HEK293 (cell line): Measurements from ENCODE around the gene DRAP1.
A peak's percentile ranks its signal among the peaks of the same experiment; 100 is the strongest.

Experiments
- BCL11A ChIP-seq: fragments of 450-650 bp; formaldehyde crosslinking; IDR thresholded peaks from 2 replicates; pipeline ENCODE4 v1.5.1; 2016; ENCODE audit warnings: low read depth, missing biosample characterization, missing genetic modification characterization
- FEZF1 ChIP-seq: fragments of 450-650 bp; formaldehyde crosslinking; IDR thresholded peaks from 2 replicates; pipeline ENCODE4 v1.5.1; 2016; ENCODE audit warnings: missing biosample characterization, missing genetic modification characterization
- OSR2 ChIP-seq: fragments of 450-650 bp; formaldehyde crosslinking; IDR thresholded peaks from 2 replicates; pipeline ENCODE4 v1.5.1; 2016; ENCODE audit warnings: missing biosample characterization, missing genetic modification characterization
- OVOL3 ChIP-seq: fragments of 450-650 bp; formaldehyde crosslinking; IDR thresholded peaks from 2 replicates; pipeline ENCODE4 v1.5.1; 2016; ENCODE audit warnings: missing biosample characterization, missing genetic modification characterization
- SETDB1 ChIP-seq: IDR thresholded peaks from one replicate; pipeline ENCODE4 v1.6.1; 2017; ENCODE audit warnings: mild to moderate bottlenecking, low read length, moderate library complexity, mixed read lengths; ENCODE audit not compliant: insufficient read length
- WT1 ChIP-seq: fragments of 450-650 bp; formaldehyde crosslinking; IDR thresholded peaks from 2 replicates; pipeline ENCODE4 v1.5.1; 2016; ENCODE audit warnings: missing biosample characterization, missing genetic modification characterization
- ZNF112 ChIP-seq: fragments of 450-650 bp; formaldehyde crosslinking; IDR thresholded peaks from 2 replicates; pipeline ENCODE4 v1.5.0; 2017; ENCODE audit warnings: missing biosample characterization, missing genetic modification characterization
- ZNF133 ChIP-seq: fragments of 450-650 bp; formaldehyde crosslinking; IDR thresholded peaks from 2 replicates; pipeline ENCODE4 v1.5.1; 2016; ENCODE audit warnings: missing biosample characterization, missing genetic modification characterization
- ZNF146 ChIP-seq: fragments of 450-650 bp; formaldehyde crosslinking; IDR thresholded peaks from 2 replicates; pipeline ENCODE4 v1.5.1; 2016; ENCODE audit warnings: missing biosample characterization, missing genetic modification characterization
- ZNF19 ChIP-seq: fragments of 450-650 bp; formaldehyde crosslinking; IDR thresholded peaks from 2 replicates; pipeline ENCODE4; 2016; ENCODE audit warnings: missing biosample characterization, missing genetic modification characterization, low read depth
- ZNF324 ChIP-seq: fragments of 450-650 bp; formaldehyde crosslinking; IDR thresholded peaks from 2 replicates; pipeline ENCODE4 v1.5.1; 2016; ENCODE audit warnings: missing biosample characterization, missing genetic modification characterization
- ZNF391 ChIP-seq: fragments of 450-650 bp; formaldehyde crosslinking; IDR thresholded peaks from 2 replicates; pipeline ENCODE4 v1.5.1; 2016; ENCODE audit warnings: low read depth, missing biosample characterization, missing genetic modification characterization, borderline replicate concordance
- ZNF404 ChIP-seq: fragments of 450-650 bp; formaldehyde crosslinking; IDR thresholded peaks from 2 replicates; pipeline ENCODE4 v1.5.1; 2017; ENCODE audit warnings: missing biosample characterization, missing genetic modification characterization
- ZNF416 ChIP-seq: fragments of 450-650 bp; formaldehyde crosslinking; IDR thresholded peaks from 2 replicates; pipeline ENCODE4 v1.5.1; 2016; ENCODE audit warnings: missing biosample characterization, missing genetic modification characterization
- ZNF423 ChIP-seq: fragments of 450-650 bp; formaldehyde crosslinking; IDR thresholded peaks from 2 replicates; pipeline ENCODE4 v1.5.1; 2016; ENCODE audit warnings: missing biosample characterization, missing genetic modification characterization
- ZNF670 ChIP-seq: fragments of 450-650 bp; formaldehyde crosslinking; IDR thresholded peaks from 2 replicates; pipeline ENCODE4 v1.5.1; 2016; ENCODE audit warnings: missing biosample characterization, missing genetic modification characterization, low read depth
- ZNF707 ChIP-seq: fragments of 450-650 bp; formaldehyde crosslinking; IDR thresholded peaks from 2 replicates; pipeline ENCODE4 v1.5.1; 2016; ENCODE audit warnings: missing biosample characterization, missing genetic modification characterization
- ZNF776 ChIP-seq: fragments of 450-650 bp; formaldehyde crosslinking; IDR thresholded peaks from 2 replicates; pipeline ENCODE4 v1.5.0; 2017; ENCODE audit warnings: missing biosample characterization, missing genetic modification characterization, borderline replicate concordance
- ZSCAN16 ChIP-seq: fragments of 450-650 bp; formaldehyde crosslinking; IDR thresholded peaks from 2 replicates; pipeline ENCODE4 v1.5.1; 2016; ENCODE audit warnings: missing biosample characterization, missing genetic modification characterization
- ZSCAN30 ChIP-seq: fragments of 450-650 bp; IDR thresholded peaks from 2 replicates; pipeline ENCODE4 v1.5.1; 2018; ENCODE audit warnings: missing biosample characterization, mild to moderate bottlenecking, missing genetic modification characterization, moderate library complexity
- TF ChIP-seq, protein P1 (sequence below): fragments of 450-650 bp; formaldehyde crosslinking; IDR thresholded peaks from 2 replicates; pipeline ENCODE4 v1.5.1; 2017; ENCODE audit warnings: missing biosample characterization, missing genetic modification characterization
- TF ChIP-seq, protein P2 (sequence below): fragments of 450-650 bp; formaldehyde crosslinking; IDR thresholded peaks from 2 replicates; pipeline ENCODE4 v1.5.1; 2017; ENCODE audit warnings: missing biosample characterization, missing genetic modification characterization
- TF ChIP-seq, protein P3 (sequence below): fragments of 450-650 bp; formaldehyde crosslinking; IDR thresholded peaks from 2 replicates; pipeline ENCODE4 v1.5.1; 2016; ENCODE audit warnings: missing biosample characterization, missing genetic modification characterization
- TF ChIP-seq, protein P4 (sequence below): fragments of 450-650 bp; formaldehyde crosslinking; optimal IDR thresholded peaks from 2 replicates; pipeline ENCODE3; 2016; ENCODE audit warnings: missing biosample characterization, mild to moderate bottlenecking, missing genetic modification characterization
- TF ChIP-seq, protein P5 (sequence below): fragments of 450-650 bp; formaldehyde crosslinking; IDR thresholded peaks from 2 replicates; pipeline ENCODE4 v1.5.1; 2017; ENCODE audit warnings: missing biosample characterization, missing genetic modification characterization
- TF ChIP-seq, protein P6 (sequence below): fragments of 450-650 bp; formaldehyde crosslinking; IDR thresholded peaks from 2 replicates; pipeline ENCODE4 v1.5.1; 2016; ENCODE audit warnings: missing biosample characterization, missing genetic modification characterization
- TF ChIP-seq, protein P7 (sequence below): fragments of 450-650 bp; formaldehyde crosslinking; IDR thresholded peaks from 2 replicates; pipeline ENCODE4 v1.5.1; 2016; ENCODE audit warnings: missing biosample characterization, missing genetic modification characterization
- TF ChIP-seq, protein P8 (sequence below): fragments of 450-650 bp; formaldehyde crosslinking; IDR thresholded peaks from 2 replicates; pipeline ENCODE4; 2016; ENCODE audit warnings: missing biosample characterization, missing genetic modification characterization

DRAP1 gene

DNA sequence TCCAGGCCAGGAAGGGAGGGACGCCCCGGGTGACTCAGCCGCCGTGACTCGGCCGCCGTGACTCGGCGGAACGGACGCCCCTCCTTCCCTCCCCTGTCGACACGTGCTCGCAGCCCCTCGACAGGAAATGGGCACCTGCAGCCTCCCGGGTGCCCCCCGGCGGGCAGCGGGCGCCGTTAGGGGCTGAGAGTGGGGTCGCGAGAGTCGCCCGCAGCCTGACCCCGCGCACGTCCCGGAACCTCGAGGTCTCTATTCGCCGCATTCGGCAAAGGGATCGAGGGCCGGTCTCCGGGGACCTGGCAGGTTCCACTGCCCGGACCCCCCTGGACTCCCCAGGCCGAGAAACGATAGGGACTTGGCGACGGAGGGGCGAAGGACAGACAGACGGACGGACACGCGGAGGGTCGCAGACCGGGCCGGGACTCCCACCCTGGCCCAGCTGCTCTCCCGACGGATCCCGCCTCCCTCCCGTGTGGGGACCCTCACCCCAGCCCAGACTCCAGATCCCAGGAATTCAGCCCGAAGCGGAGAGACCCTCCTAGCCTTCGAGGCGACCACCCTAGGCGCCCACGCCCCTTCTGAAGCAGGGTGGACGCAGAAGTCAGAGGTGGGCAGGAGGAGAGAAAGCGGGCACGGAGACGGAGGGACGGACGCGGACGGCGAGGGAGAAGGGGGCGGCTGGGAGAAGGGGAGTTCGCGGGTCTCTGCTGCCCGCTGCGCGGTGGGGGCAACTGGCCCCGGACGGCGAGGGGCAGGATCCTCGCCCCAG lies 19.7 kb upstream of the DRAP1 start (continued):
- TF ChIP-seq ZSCAN30 (tag by site-specific recombination) (no peak), ZNF324 (tag by site-specific recombination) (no peak; the same call in 1 of the 2 replicates), ZNF19 (tag by site-specific recombination) (no peak), ZNF146 (tag by site-specific recombination) (no peak), SETDB1 (no peak), BCL11A (tag by site-specific recombination) (peak; percentile 13; the same call in 1 of the 2 replicates), ZNF416 (tag by site-specific recombination) (no peak), ZNF707 (tag by site-specific recombination) (no peak), WT1 (tag by site-specific recombination) (peak; percentile 62), ZNF670 (tag by site-specific recombination) (no peak), ZNF404 (tag by site-specific recombination) (no peak), ZNF776 (tag by site-specific recombination) (no peak), ZNF391 (tag by site-specific recombination) (no peak), ZNF112 (tag by site-specific recombination) (no peak), OVOL3 (tag by site-specific recombination) (no peak), ZNF423 (tag by site-specific recombination) (no peak), OSR2 (no peak), FEZF1 (tag by site-specific recombination) (no peak), ZSCAN16 (no peak), ZNF133 (tag by site-specific recombination) (no peak)
- TF ChIP-seq, protein P1, sequence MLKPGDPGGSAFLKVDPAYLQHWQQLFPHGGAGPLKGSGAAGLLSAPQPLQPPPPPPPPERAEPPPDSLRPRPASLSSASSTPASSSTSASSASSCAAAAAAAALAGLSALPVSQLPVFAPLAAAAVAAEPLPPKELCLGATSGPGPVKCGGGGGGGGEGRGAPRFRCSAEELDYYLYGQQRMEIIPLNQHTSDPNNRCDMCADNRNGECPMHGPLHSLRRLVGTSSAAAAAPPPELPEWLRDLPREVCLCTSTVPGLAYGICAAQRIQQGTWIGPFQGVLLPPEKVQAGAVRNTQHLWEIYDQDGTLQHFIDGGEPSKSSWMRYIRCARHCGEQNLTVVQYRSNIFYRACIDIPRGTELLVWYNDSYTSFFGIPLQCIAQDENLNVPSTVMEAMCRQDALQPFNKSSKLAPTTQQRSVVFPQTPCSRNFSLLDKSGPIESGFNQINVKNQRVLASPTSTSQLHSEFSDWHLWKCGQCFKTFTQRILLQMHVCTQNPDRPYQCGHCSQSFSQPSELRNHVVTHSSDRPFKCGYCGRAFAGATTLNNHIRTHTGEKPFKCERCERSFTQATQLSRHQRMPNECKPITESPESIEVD, result no peak
- TF ChIP-seq, protein P2, sequence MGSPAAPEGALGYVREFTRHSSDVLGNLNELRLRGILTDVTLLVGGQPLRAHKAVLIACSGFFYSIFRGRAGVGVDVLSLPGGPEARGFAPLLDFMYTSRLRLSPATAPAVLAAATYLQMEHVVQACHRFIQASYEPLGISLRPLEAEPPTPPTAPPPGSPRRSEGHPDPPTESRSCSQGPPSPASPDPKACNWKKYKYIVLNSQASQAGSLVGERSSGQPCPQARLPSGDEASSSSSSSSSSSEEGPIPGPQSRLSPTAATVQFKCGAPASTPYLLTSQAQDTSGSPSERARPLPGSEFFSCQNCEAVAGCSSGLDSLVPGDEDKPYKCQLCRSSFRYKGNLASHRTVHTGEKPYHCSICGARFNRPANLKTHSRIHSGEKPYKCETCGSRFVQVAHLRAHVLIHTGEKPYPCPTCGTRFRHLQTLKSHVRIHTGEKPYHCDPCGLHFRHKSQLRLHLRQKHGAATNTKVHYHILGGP (tag by site-specific recombination), result no peak
- TF ChIP-seq, protein P3, sequence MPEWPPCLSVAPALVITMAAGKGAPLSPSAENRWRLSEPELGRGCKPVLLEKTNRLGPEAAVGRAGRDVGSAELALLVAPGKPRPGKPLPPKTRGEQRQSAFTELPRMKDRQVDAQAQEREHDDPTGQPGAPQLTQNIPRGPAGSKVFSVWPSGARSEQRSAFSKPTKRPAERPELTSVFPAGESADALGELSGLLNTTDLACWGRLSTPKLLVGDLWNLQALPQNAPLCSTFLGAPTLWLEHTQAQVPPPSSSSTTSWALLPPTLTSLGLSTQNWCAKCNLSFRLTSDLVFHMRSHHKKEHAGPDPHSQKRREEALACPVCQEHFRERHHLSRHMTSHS (tag by site-specific recombination), result no peak
- TF ChIP-seq, protein P4, sequence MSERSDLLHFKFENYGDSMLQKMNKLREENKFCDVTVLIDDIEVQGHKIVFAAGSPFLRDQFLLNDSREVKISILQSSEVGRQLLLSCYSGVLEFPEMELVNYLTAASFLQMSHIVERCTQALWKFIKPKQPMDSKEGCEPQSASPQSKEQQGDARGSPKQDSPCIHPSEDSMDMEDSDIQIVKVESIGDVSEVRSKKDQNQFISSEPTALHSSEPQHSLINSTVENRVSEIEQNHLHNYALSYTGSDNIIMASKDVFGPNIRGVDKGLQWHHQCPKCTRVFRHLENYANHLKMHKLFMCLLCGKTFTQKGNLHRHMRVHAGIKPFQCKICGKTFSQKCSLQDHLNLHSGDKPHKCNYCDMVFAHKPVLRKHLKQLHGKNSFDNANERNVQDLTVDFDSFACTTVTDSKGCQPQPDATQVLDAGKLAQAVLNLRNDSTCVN (tag by site-specific recombination), result peak; percentile 65
- TF ChIP-seq, protein P5, sequence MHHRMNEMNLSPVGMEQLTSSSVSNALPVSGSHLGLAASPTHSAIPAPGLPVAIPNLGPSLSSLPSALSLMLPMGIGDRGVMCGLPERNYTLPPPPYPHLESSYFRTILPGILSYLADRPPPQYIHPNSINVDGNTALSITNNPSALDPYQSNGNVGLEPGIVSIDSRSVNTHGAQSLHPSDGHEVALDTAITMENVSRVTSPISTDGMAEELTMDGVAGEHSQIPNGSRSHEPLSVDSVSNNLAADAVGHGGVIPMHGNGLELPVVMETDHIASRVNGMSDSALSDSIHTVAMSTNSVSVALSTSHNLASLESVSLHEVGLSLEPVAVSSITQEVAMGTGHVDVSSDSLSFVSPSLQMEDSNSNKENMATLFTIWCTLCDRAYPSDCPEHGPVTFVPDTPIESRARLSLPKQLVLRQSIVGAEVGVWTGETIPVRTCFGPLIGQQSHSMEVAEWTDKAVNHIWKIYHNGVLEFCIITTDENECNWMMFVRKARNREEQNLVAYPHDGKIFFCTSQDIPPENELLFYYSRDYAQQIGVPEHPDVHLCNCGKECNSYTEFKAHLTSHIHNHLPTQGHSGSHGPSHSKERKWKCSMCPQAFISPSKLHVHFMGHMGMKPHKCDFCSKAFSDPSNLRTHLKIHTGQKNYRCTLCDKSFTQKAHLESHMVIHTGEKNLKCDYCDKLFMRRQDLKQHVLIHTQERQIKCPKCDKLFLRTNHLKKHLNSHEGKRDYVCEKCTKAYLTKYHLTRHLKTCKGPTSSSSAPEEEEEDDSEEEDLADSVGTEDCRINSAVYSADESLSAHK (tag by site-specific recombination), result no peak
- TF ChIP-seq, protein P6, sequence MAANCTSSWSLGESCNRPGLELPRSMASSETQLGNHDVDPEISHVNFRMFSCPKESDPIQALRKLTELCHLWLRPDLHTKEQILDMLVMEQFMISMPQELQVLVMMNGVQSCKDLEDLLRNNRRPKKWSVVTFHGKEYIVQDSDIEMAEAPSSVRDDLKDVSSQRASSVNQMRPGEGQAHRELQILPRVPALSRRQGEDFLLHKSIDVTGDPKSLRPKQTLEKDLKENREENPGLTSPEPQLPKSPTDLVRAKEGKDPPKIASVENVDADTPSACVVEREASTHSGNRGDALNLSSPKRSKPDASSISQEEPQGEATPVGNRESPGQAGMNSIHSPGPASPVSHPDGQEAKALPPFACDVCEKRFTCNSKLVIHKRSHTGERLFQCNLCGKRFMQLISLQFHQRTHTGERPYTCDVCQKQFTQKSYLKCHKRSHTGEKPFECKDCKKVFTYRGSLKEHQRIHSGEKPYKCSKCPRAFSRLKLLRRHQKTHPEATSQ, result no peak
- TF ChIP-seq, protein P7, sequence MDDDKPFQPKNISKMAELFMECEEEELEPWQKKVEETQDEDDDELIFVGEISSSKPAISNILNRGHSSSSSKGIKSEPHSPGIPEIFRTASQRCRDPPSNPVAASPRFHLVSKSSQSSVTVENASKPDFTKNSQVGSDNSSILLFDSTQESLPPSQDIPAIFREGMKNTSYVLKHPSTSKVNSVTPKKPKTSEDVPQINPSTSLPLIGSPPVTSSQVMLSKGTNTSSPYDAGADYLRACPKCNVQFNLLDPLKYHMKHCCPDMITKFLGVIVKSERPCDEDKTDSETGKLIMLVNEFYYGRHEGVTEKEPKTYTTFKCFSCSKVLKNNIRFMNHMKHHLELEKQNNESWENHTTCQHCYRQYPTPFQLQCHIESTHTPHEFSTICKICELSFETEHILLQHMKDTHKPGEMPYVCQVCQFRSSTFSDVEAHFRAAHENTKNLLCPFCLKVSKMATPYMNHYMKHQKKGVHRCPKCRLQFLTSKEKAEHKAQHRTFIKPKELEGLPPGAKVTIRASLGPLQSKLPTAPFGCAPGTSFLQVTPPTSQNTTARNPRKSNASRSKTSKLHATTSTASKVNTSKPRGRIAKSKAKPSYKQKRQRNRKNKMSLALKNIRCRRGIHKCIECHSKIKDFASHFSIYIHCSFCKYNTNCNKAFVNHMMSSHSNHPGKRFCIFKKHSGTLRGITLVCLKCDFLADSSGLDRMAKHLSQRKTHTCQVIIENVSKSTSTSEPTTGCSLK (tag by site-specific recombination), result no peak
- TF ChIP-seq, protein P8, sequence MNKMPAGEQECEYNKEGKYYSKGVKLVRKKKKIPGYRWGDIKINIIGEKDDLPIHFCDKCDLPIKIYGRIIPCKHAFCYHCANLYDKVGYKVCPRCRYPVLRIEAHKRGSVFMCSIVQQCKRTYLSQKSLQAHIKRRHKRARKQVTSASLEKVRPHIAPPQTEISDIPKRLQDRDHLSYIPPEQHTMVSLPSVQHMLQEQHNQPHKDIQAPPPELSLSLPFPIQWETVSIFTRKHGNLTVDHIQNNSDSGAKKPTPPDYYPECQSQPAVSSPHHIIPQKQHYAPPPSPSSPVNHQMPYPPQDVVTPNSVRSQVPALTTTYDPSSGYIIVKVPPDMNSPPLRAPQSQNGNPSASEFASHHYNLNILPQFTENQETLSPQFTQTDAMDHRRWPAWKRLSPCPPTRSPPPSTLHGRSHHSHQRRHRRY (tag by site-specific recombination), result no peak
